Esophagus muscularis mucosa (tissue), 4 donors: ENCODE measurements around the gene PRPH.

Experiments used
- CTCF ChIP-seq, 3 experiments: fragments of 200-600 bp in 2 of 3; fragments of 450-650 bp in 1 of 3; sonication (generic) in 2 of 3; IDR thresholded peaks; one replicate each; pipeline ENCODE4 v1.5.1; 2017 to 2019; ENCODE audit warnings: antibody characterized with exemption in 3 of 3, mild to moderate bottlenecking in 2 of 3, moderate library complexity in 1 of 3
- EP300 ChIP-seq: sonication (generic); formaldehyde crosslinking; IDR thresholded peaks from one replicate; pipeline ENCODE4 v1.6.1; 2017; ENCODE audit warnings: antibody characterized with exemption
- POLR2A ChIP-seq: fragments of 450-650 bp; IDR thresholded peaks from one replicate; pipeline ENCODE4 v1.6.1; 2017; ENCODE audit warnings: antibody characterized with exemption, moderate library complexity, mild to moderate bottlenecking, low read depth
- POLR2AphosphoS5 ChIP-seq, 2 donors: sonication (generic); formaldehyde crosslinking; IDR thresholded peaks; one replicate each; pipeline ENCODE4 v1.6.1; 2017; ENCODE audit warnings: antibody characterized with exemption in 2 of 2

- TF ChIP-seq CTCF (IDR thresholded peaks at IDR 0.05) (no peak), POLR2A (no peak), POLR2AphosphoS5 (IDR thresholded peaks at IDR 0.05) (no peak), EP300 (no peak)
Observed at GRCh38 chr12:49264466-49264872, 30.5 kb upstream of the PRPH start.
